Adrenal gland (tissue), 5 donors: ENCODE results near the gene TJP3.

ENCODE experiments used
- CTCF ChIP-seq, 6 experiments: fragments of 450-650 bp in 4 of 6; fragments of 200-600 bp in 2 of 6; sonication (generic) in 1 of 6; IDR thresholded peaks; 1 replicate in 5 of 6; 2 replicates in 1 of 6; pipeline versions ENCODE4 v1.5.1 to v1.8.0; 2016 to 2021; ENCODE audit warnings: antibody characterized with exemption in 6 of 6, mild to moderate bottlenecking in 2 of 6, moderate library complexity in 1 of 6
- POLR2A ChIP-seq, 2 donors: fragments of 450-650 bp; IDR thresholded peaks; one replicate each; pipeline ENCODE4 v1.6.1; 2017; ENCODE audit warnings: antibody characterized with exemption in 2 of 2, mild to moderate bottlenecking in 2 of 2, moderate library complexity in 1 of 2
- donor health status: DM: no; HTN: no; CAD: no.

- TF ChIP-seq CTCF (IDR thresholded peaks at IDR 0.05) (no peak), POLR2A (IDR thresholded peaks at IDR 0.05) (no peak)
These were observed 43.1 kb upstream of the TJP3 start for GRCh38 chr19:3664879-3665642.
